Activated B cell treated with CpG ODN at 0.5 μM for 24 hours (primary cell): ENCODE measurements around the gene TRO. TPM values are rescaled to one million over a fixed set of nuclear protein-coding genes. Genes with fewer than 3 reads are reported as not detected.

Experiments used
- ATAC-seq: fragments of 200-7000 bp; cut with Tn5 transposase; one replicate; pipeline ENCODE4 v1.10.0; 2021; ENCODE audit warnings: low read depth, mild to moderate bottlenecking, moderate library complexity
- CTCF ChIA-PET: fragments of 350-600 bp; sonication (Branson Sonifier 250); formaldehyde crosslinking; loops from one replicate; lab custom pipeline; 2021; ENCODE audit warnings: antibody characterized with exemption; lab: Charles Lee
- POLR2A ChIA-PET: fragments of 350-600 bp; sonication (Branson Sonifier 250); formaldehyde crosslinking; loops from one replicate; lab custom pipeline; 2021; ENCODE audit warnings: antibody characterized with exemption; lab: Charles Lee
- DNase-seq: peaks from one replicate; pipeline ENCODE4 v3.0.0; 2022
- H3K27ac Mint-ChIP-seq: one replicate; pipeline ENCODE4 v1.8.0; 2020; ENCODE audit warnings: mixed read lengths
- H3K27me3 Mint-ChIP-seq: one replicate; pipeline ENCODE4 v1.8.0; 2021; ENCODE audit warnings: mixed read lengths
- H3K36me3 Mint-ChIP-seq: one replicate; pipeline ENCODE4 v1.8.0; 2021; ENCODE audit warnings: low read depth, mixed read lengths
- H3K4me1 Mint-ChIP-seq: one replicate; pipeline ENCODE4 v1.8.0; 2021; ENCODE audit warnings: mixed read lengths
- H3K4me3 Mint-ChIP-seq: one replicate; pipeline ENCODE4 v1.8.0; 2020; ENCODE audit warnings: mild to moderate bottlenecking, mixed read lengths
- H3K9me3 Mint-ChIP-seq: one replicate; pipeline ENCODE4 v1.8.0; 2020; ENCODE audit warnings: mixed read lengths
- CTCF ChIP-seq: fragments of 200-600 bp; IDR thresholded peaks from one replicate; pipeline ENCODE4 v1.8.0; 2022; ENCODE audit warnings: antibody characterized with exemption, mild to moderate bottlenecking
- intact Hi-C: fragments of 100-400 bp; cut with micrococcal nuclease; formaldehyde crosslinking; loops from one replicate; pipeline ENCODE4 v1.15.1; 2024
- total RNA-seq: library from RNA; stranded (reverse); gene quantifications from 2 replicates; pipeline ENCODE4 v1.2.3, GENCODE V29; 2022

TRO gene
- total RNA-seq, 1 donor from 2014 or later, result 2.6 TPM

- Mint-ChIP-seq H3K36me3 (no peaks in the 10 kb centered on the region), H3K4me1 (no peaks in the 10 kb centered on the region), H3K27ac (no peak overlapping the region), H3K4me3 (no peak overlapping the region), H3K9me3 (no peaks in the 10 kb centered on the region), H3K27me3 (no peaks in the 10 kb centered on the region)
- intact Hi-C loops, result no loop called here
- ChIA-PET POLR2A (no interaction called here), CTCF (no interaction called here)
- ATAC-seq, result no peak
- TF ChIP-seq CTCF, result no peak
- no peak for DNase-seq
Measured at GRCh38 chrX:54930291-54931049, 9.8 kb downstream of the TRO start.

GRCh38 chrX:54931107-54931506, 10.5 kb downstream of the TRO start:
- Mint-ChIP-seq H3K4me3 (no peak overlapping the region), H3K4me1 (no peaks in the 10 kb centered on the region), H3K9me3 (no peaks in the 10 kb centered on the region), H3K27ac (no peak overlapping the region), H3K27me3 (no peaks in the 10 kb centered on the region), H3K36me3 (no peaks in the 10 kb centered on the region)
- no peak for TF ChIP-seq CTCF
- ChIA-PET POLR2A (no interaction called here), CTCF (no interaction called here)
- ATAC-seq (no peak), DNase-seq (no peak)
- intact Hi-C loops, result no loop called here

GRCh38 chrX:54933150-54933826, 12.7 kb downstream of the TRO start:
- no peaks in the 10 kb centered on the region for H3K9me3 Mint-ChIP-seq
- no peak overlapping the region for H3K4me3 Mint-ChIP-seq
- TF ChIP-seq CTCF, result no peak
- intact Hi-C loops, result no loop called here
- H3K4me1 Mint-ChIP-seq, result no peaks in the 10 kb centered on the region
- H3K27me3 Mint-ChIP-seq, result no peaks in the 10 kb centered on the region
- ChIA-PET CTCF (no interaction called here), POLR2A (no interaction called here)
- H3K27ac Mint-ChIP-seq, result no peak overlapping the region
- DNase-seq (no peak), ATAC-seq (no peak)
- H3K36me3 Mint-ChIP-seq, result no peaks in the 10 kb centered on the region

- no peaks in the 10 kb centered on the region for H3K4me1 Mint-ChIP-seq
- CTCF ChIA-PET, result no interaction called here
- no peaks in the 10 kb centered on the region for H3K27me3 Mint-ChIP-seq
- DNase-seq (no peak), ATAC-seq (no peak)
- H3K4me3 Mint-ChIP-seq, result no peak overlapping the region
- H3K36me3 Mint-ChIP-seq, result no peaks in the 10 kb centered on the region
- no peak for TF ChIP-seq CTCF
- POLR2A ChIA-PET, result no interaction called here
- intact Hi-C loops, result no loop called here
- no peaks in the 10 kb centered on the region for H3K9me3 Mint-ChIP-seq
- H3K27ac Mint-ChIP-seq, result no peak overlapping the region
Measured at GRCh38 chrX:54934058-54934457, 13.4 kb downstream of the TRO start.

- intact Hi-C loops, result no loop called here
Measured at GRCh38 chrX:54934890-54935289, 14.3 kb downstream of the TRO start.

More at GRCh38 chrX:54934890-54935289, 14.3 kb downstream of the TRO start:
- Mint-ChIP-seq H3K9me3 (no peaks in the 10 kb centered on the region), H3K27me3 (no peaks in the 10 kb centered on the region), H3K4me1 (no peaks in the 10 kb centered on the region), H3K4me3 (no peak overlapping the region), H3K27ac (no peak overlapping the region), H3K36me3 (no peaks in the 10 kb centered on the region)
- ATAC-seq, result no peak
- ChIA-PET CTCF (no interaction called here), POLR2A (no interaction called here)
- DNase-seq, result no peak
- no peak for TF ChIP-seq CTCF
